Bronchial epithelial cell (primary cell): ENCODE measurements around the gene CLDN6. TPM values are rescaled to one million over a fixed set of nuclear protein-coding genes. Genes with fewer than 3 reads are reported as not detected.

Experiments used
- DNase-seq: peaks from one replicate; pipeline ENCODE4 v3.0.0-alpha.2; 2010; ENCODE audit warnings: low read depth
- FAIRE-seq: peaks from 2 replicates; lab custom pipeline; 2011; peaks lifted over from hg19 to GRCh38; lab: Jason Lieb, UNC
- H3K27me3 ChIP-seq: 2 replicates; pipeline ENCODE4 v1.5.1; 2011; ENCODE audit warnings: low read length; ENCODE audit not compliant: control insufficient read depth, insufficient read depth
- H3K36me3 ChIP-seq: 2 replicates; pipeline ENCODE4 v1.5.1; 2011; ENCODE audit warnings: low read length; ENCODE audit not compliant: control insufficient read depth, insufficient read depth
- H3K4me3 ChIP-seq: 2 replicates; pipeline ENCODE4 v1.5.1; 2011; ENCODE audit warnings: mild to moderate bottlenecking, low read depth, low read length, control low read depth
- CTCF ChIP-seq: IDR thresholded peaks from 2 replicates; pipeline ENCODE4 v1.5.1; 2011; ENCODE audit warnings: mild to moderate bottlenecking, moderate library complexity, low read length, control low read depth, inconsistent platforms; ENCODE audit not compliant: insufficient read depth, severe bottlenecking
- total RNA-seq: library from RNA; depleted of rRNA; stranded (reverse); fragments of >200 nt; gene quantifications from 2 replicates; pipeline ENCODE4 v1.2.1, GENCODE V29; 2014

CLDN6 gene
- total RNA-seq, 1 donor from 2014 or later: not detected

- H3K36me3 ChIP-seq: no peaks in the 10 kb centered on the region
- DNase-seq (peak; percentile 67), FAIRE-seq (no peak)
- peaks cover 4% of the 10 kb centered on the region for H3K27me3 ChIP-seq
- H3K4me3 ChIP-seq: no peak overlapping the region
- no peak for TF ChIP-seq CTCF
Measured at GRCh38 chr16:2992383-2993081, 25.5 kb downstream of the CLDN6 start.

- Histone ChIP-seq H3K4me3 (no peak overlapping the region), H3K27me3 (peaks cover 7% of the 10 kb centered on the region), H3K36me3 (no peaks in the 10 kb centered on the region)
- FAIRE-seq (no peak), DNase-seq (no peak)
- TF ChIP-seq CTCF: no peak
Measured at GRCh38 chr16:2991566-2992261, 26.3 kb downstream of the CLDN6 start.

- FAIRE-seq (no peak), DNase-seq (no peak)
- Histone ChIP-seq H3K4me3 (no peak overlapping the region), H3K27me3 (peaks cover 7% of the 10 kb centered on the region), H3K36me3 (no peaks in the 10 kb centered on the region)
- TF ChIP-seq CTCF: no peak
Measured at GRCh38 chr16:2990891-2991290, 27.1 kb downstream of the CLDN6 start.

- FAIRE-seq: no peak
Measured at GRCh38 chr16:2988590-2989099, 29.3 kb downstream of the CLDN6 start.

GRCh38 chr16:2987833-2988232 is 30.1 kb downstream of the CLDN6 start:
- Histone ChIP-seq H3K36me3 (no peaks in the 10 kb centered on the region), H3K4me3 (no peak overlapping the region), H3K27me3 (peaks cover 7% of the 10 kb centered on the region)
- FAIRE-seq (no peak), DNase-seq (no peak)
- no peak for TF ChIP-seq CTCF

More at GRCh38 chr16:2988590-2989099, 29.3 kb downstream of the CLDN6 start:
- no peak for DNase-seq
- no peak overlapping the region for H3K4me3 ChIP-seq
- H3K27me3 ChIP-seq: peaks cover 7% of the 10 kb centered on the region
- TF ChIP-seq CTCF: no peak
- no peaks in the 10 kb centered on the region for H3K36me3 ChIP-seq
